Measurements from ENCODE around the gene QRFPR. TPM values are rescaled to one million over a fixed set of nuclear protein-coding genes. Genes with fewer than 3 reads are reported as not detected.

The QRFPR gene
- total RNA-seq, 1 donor from 2014 or later, result not detected

GRCh38 chr4:121306931-121307330, 73.9 kb downstream of the QRFPR start:
- DNase-seq, result no peak
- H3K36me3 Mint-ChIP-seq (ENCODE audit: unreplicated experiment), result no peaks in the 10 kb centered on the region
- no peak for TF ChIP-seq CTCF (IDR thresholded peaks at IDR 0.05; ENCODE audit: partially characterized antibody, unreplicated experiment)

GRCh38 chr4:121304893-121305292, 75.9 kb downstream of the QRFPR start:
- no peak for TF ChIP-seq CTCF (IDR thresholded peaks at IDR 0.05; ENCODE audit: partially characterized antibody, unreplicated experiment)
- Mint-ChIP-seq H3K27ac (ENCODE audit: unreplicated experiment) (no peak overlapping the region), H3K36me3 (ENCODE audit: unreplicated experiment) (no peaks in the 10 kb centered on the region), H3K4me1 (ENCODE audit: low read depth, unreplicated experiment) (no peaks in the 10 kb centered on the region), H3K9me3 (ENCODE audit: unreplicated experiment) (no peaks in the 10 kb centered on the region), H3K4me3 (ENCODE audit: unreplicated experiment) (no peak overlapping the region), H3K27me3 (ENCODE audit: unreplicated experiment) (no peaks in the 10 kb centered on the region)
- no peak for DNase-seq

More at GRCh38 chr4:121306931-121307330, 73.9 kb downstream of the QRFPR start:
- Mint-ChIP-seq H3K27me3 (ENCODE audit: unreplicated experiment) (no peaks in the 10 kb centered on the region), H3K4me3 (ENCODE audit: unreplicated experiment) (no peak overlapping the region), H3K9me3 (ENCODE audit: unreplicated experiment) (no peaks in the 10 kb centered on the region), H3K4me1 (ENCODE audit: low read depth, unreplicated experiment) (no peaks in the 10 kb centered on the region), H3K27ac (ENCODE audit: unreplicated experiment) (no peak overlapping the region)

- no peaks in the 10 kb centered on the region for H3K9me3 Mint-ChIP-seq (ENCODE audit: unreplicated experiment)
- H3K36me3 Mint-ChIP-seq (ENCODE audit: unreplicated experiment), result no peaks in the 10 kb centered on the region
- no peak for DNase-seq
- no peaks in the 10 kb centered on the region for H3K27me3 Mint-ChIP-seq (ENCODE audit: unreplicated experiment)
- no peaks in the 10 kb centered on the region for H3K4me1 Mint-ChIP-seq (ENCODE audit: low read depth, unreplicated experiment)
- TF ChIP-seq CTCF (IDR thresholded peaks at IDR 0.05; ENCODE audit: partially characterized antibody, unreplicated experiment), result no peak
- no peak overlapping the region for H3K4me3 Mint-ChIP-seq (ENCODE audit: unreplicated experiment)
- no peak overlapping the region for H3K27ac Mint-ChIP-seq (ENCODE audit: unreplicated experiment)
Observed at GRCh38 chr4:121299367-121299766, 81.5 kb downstream of the QRFPR start.

GRCh38 chr4:121283319-121283718, 97.5 kb downstream of the QRFPR start:
- no peak for TF ChIP-seq CTCF (IDR thresholded peaks at IDR 0.05; ENCODE audit: partially characterized antibody, unreplicated experiment)
- H3K27me3 Mint-ChIP-seq (ENCODE audit: unreplicated experiment), result no peaks in the 10 kb centered on the region
- no peak for DNase-seq
- no peak overlapping the region for H3K4me3 Mint-ChIP-seq (ENCODE audit: unreplicated experiment)
- H3K4me1 Mint-ChIP-seq (ENCODE audit: low read depth, unreplicated experiment), result no peaks in the 10 kb centered on the region
- H3K27ac Mint-ChIP-seq (ENCODE audit: unreplicated experiment), result no peak overlapping the region
- H3K36me3 Mint-ChIP-seq (ENCODE audit: unreplicated experiment), result peaks cover 11% of the 10 kb centered on the region
- H3K9me3 Mint-ChIP-seq (ENCODE audit: unreplicated experiment), result peaks cover 2% of the 10 kb centered on the region

- H3K4me3 Mint-ChIP-seq (ENCODE audit: unreplicated experiment), result no peak overlapping the region
- peaks cover 5% of the 10 kb centered on the region for H3K36me3 Mint-ChIP-seq (ENCODE audit: unreplicated experiment)
- no peaks in the 10 kb centered on the region for H3K4me1 Mint-ChIP-seq (ENCODE audit: low read depth, unreplicated experiment)
- no peaks in the 10 kb centered on the region for H3K27me3 Mint-ChIP-seq (ENCODE audit: unreplicated experiment)
- no peak for TF ChIP-seq CTCF (IDR thresholded peaks at IDR 0.05; ENCODE audit: partially characterized antibody, unreplicated experiment)
- H3K9me3 Mint-ChIP-seq (ENCODE audit: unreplicated experiment), result no peaks in the 10 kb centered on the region
- no peak overlapping the region for H3K27ac Mint-ChIP-seq (ENCODE audit: unreplicated experiment)
- DNase-seq, result no peak
Observed at GRCh38 chr4:121280425-121280824, 100.4 kb downstream of the QRFPR start.
